ENCODE data around the gene PROM1.

GRCh38 chr4:15935504-15936402 lies 148.1 kb downstream of the PROM1 start:
- TF ChIP-seq CTCF (IDR thresholded peaks at IDR 0.05) (no peak), POLR2A (IDR thresholded peaks at IDR 0.05) (no peak)
